Activated CD4-positive, alpha-beta memory T cell treated with anti-CD3 and anti-CD28 coated beads for 36 hours (primary cell): ENCODE measurements around the gene RFTN1. TPM values are rescaled to one million over a fixed set of nuclear protein-coding genes. Genes with fewer than 3 reads are reported as not detected.

Source experiments
- CTCF ChIA-PET: fragments of 350-600 bp; sonication (Branson Sonifier 250); formaldehyde crosslinking; loops from one replicate; lab custom pipeline; 2021; ENCODE audit warnings: antibody characterized with exemption, inconsistent platforms; lab: Charles Lee
- POLR2A ChIA-PET: fragments of 350-600 bp; sonication (Branson Sonifier 250); formaldehyde crosslinking; loops from one replicate; lab custom pipeline; 2021; ENCODE audit warnings: antibody characterized with exemption; lab: Charles Lee
- DNase-seq: peaks from one replicate; pipeline ENCODE4 v3.0.0-alpha.2; 2020
- H3K27ac Mint-ChIP-seq: one replicate; pipeline ENCODE4 v1.8.0; 2021; ENCODE audit warnings: mixed read lengths
- H3K27me3 Mint-ChIP-seq: one replicate; pipeline ENCODE4 v1.8.0; 2021; ENCODE audit warnings: mixed read lengths
- H3K36me3 Mint-ChIP-seq: one replicate; pipeline ENCODE4 v1.8.0; 2021; ENCODE audit warnings: mixed read lengths
- H3K4me1 Mint-ChIP-seq: one replicate; pipeline ENCODE4 v1.8.0; 2021; ENCODE audit warnings: low read depth, mixed read lengths
- H3K4me3 Mint-ChIP-seq: one replicate; pipeline ENCODE4 v1.8.0; 2021; ENCODE audit warnings: mild to moderate bottlenecking, mixed read lengths
- H3K9me3 Mint-ChIP-seq: one replicate; pipeline ENCODE4 v1.8.0; 2021; ENCODE audit warnings: mixed read lengths
- intact Hi-C: fragments of 100-400 bp; cut with micrococcal nuclease; formaldehyde crosslinking; loops from one replicate; pipeline ENCODE4 v1.15.1; 2023
- total RNA-seq, 2 experiments: library from RNA; stranded (reverse); gene quantifications; one replicate each; pipeline ENCODE4 v1.2.3, GENCODE V29; 2021

The RFTN1 gene
- total RNA-seq, 2 experiments from 2014 or later, result 104 to 106 TPM

DNA sequence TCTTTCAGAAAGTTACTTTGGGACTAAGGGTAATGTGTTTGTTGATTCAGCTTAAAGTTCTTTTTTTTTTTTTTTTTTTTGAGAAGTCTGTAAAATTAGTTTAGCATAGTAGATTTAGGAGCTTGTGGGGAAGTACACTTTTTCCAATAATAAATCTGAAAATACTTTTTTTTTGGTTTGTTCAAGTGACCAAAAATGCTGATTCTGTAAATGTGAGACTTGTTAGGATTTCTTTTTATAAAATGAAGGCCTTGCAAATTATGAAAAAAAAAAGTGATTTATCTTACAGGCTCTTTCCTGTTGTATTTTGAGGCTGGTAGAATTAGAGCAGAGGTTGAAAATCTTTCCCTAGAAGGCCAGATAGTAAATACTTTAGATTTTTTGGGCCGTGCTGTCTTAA is 240.9 kb downstream of the RFTN1 start:
- Mint-ChIP-seq H3K4me1 (peaks cover 11% of the 10 kb centered on the region), H3K4me3 (no peak overlapping the region), H3K9me3 (no peaks in the 10 kb centered on the region), H3K36me3 (peaks cover 32% of the 10 kb centered on the region), H3K27ac (no peak overlapping the region), H3K27me3 (no peaks in the 10 kb centered on the region)
- intact Hi-C loops, result no loop called here
- DNase-seq, result no peak
- ChIA-PET POLR2A (no interaction called here), CTCF (interaction anchor here (0.8 to 1.7 kb wide), 5 partner anchors 13 to 47 kb away, joined by 3 to 9 read pairs (median 3); no protein-coding TSS in a partner anchor)

DNA sequence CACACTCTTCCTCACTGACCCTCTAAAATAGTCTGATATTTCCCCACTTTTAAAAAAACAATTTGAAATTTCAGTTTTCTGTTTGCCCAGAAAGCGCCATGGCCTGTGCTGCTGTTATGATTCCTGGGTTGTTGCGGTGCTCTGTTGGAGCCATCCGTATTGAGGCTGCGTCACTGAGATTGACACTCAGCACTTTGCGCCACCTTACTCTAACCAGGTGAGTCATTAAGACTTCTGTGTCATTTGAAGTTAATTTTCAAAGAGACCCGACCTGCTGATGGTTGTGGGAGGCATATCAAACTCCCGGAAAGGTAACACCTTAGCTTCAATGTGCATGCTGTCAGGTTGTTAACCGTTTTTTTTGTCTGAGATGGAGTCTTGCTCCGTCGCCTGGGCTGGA is 242.6 kb downstream of the RFTN1 start:
- Mint-ChIP-seq H3K27me3 (no peaks in the 10 kb centered on the region), H3K27ac (no peak overlapping the region), H3K4me3 (no peak overlapping the region), H3K9me3 (no peaks in the 10 kb centered on the region), H3K36me3 (peaks cover 28% of the 10 kb centered on the region), H3K4me1 (peaks cover 28% of the 10 kb centered on the region)
- ChIA-PET POLR2A (no interaction called here), CTCF (interaction anchor here (0.8 to 7.3 kb wide), 4 partner anchors 15 to 281 kb away, joined by 3 to 61 read pairs (median 16); no protein-coding TSS in a partner anchor)
- intact Hi-C loops, result no loop called here
- no peak for DNase-seq

DNA sequence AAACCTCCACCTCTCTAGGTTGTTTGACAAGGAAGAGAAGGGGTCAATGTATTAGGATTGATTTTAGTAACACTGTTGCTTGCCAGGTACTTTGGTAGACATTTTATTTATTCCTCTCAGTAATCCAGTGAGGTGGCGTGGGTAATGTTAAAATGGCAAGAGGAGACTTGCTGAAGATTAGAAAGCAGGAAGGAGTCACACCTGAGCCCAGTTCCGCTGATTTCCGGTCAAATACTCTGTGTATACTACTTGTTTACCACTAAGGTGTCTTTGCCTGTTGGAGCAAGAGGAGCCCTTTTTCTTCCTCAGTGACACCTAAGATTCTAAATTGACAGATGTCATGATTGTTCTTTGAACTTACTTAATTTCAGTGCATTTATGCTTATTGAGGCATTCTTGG is 246.8 kb downstream of the RFTN1 start:
- peak overlapping the region; percentile 10 for H3K4me3 Mint-ChIP-seq
- intact Hi-C loops, result loop anchor here (10.0 kb wide), 1 partner anchor 618 kb away; the partner anchor contains the start of gene PLCL2
- H3K9me3 Mint-ChIP-seq, result no peaks in the 10 kb centered on the region
- no peak for DNase-seq
- peaks cover 17% of the 10 kb centered on the region for H3K36me3 Mint-ChIP-seq
- CTCF ChIA-PET, result interaction anchor here (1.5 to 7.3 kb wide), 8 partner anchors 12 to 285 kb away, joined by 3 to 61 read pairs (median 28); no protein-coding TSS in a partner anchor
- H3K4me1 Mint-ChIP-seq, result peaks cover 33% of the 10 kb centered on the region
- no peaks in the 10 kb centered on the region for H3K27me3 Mint-ChIP-seq
- peak overlapping the region; percentile 12 for H3K27ac Mint-ChIP-seq
- POLR2A ChIA-PET, result interaction anchor here (2.4 to 3.1 kb wide), 2 partner anchors 24 to 53 kb away, joined by 11 read pairs; no protein-coding TSS in a partner anchor

Other genes starting within 250 kb of the RFTN1 start
- 10 to 100 TPM; 23.4 TPM for gene DPH3, start 248.8 kb downstream of the RFTN1 start, total RNA-seq
- gene OXNAD1, start 248.5 kb downstream of the RFTN1 start, total RNA-seq, result 10 to 100 TPM; 23.5 to 24.0 TPM
- not detected for gene DAZL, start 91.7 kb upstream of the RFTN1 start, total RNA-seq